ENCODE results near the gene SULT1A1.

GRCh38 chr16:28569968-28570752 lies 39.7 kb downstream of the SULT1A1 start:
- TF ChIP-seq, protein P1, sequence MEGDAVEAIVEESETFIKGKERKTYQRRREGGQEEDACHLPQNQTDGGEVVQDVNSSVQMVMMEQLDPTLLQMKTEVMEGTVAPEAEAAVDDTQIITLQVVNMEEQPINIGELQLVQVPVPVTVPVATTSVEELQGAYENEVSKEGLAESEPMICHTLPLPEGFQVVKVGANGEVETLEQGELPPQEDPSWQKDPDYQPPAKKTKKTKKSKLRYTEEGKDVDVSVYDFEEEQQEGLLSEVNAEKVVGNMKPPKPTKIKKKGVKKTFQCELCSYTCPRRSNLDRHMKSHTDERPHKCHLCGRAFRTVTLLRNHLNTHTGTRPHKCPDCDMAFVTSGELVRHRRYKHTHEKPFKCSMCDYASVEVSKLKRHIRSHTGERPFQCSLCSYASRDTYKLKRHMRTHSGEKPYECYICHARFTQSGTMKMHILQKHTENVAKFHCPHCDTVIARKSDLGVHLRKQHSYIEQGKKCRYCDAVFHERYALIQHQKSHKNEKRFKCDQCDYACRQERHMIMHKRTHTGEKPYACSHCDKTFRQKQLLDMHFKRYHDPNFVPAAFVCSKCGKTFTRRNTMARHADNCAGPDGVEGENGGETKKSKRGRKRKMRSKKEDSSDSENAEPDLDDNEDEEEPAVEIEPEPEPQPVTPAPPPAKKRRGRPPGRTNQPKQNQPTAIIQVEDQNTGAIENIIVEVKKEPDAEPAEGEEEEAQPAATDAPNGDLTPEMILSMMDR (conservative IDR thresholded peaks at IDR 0.05; ENCODE audit: low read length), result no peak
- TF ChIP-seq EZH2phosphoT487 (IDR thresholded peaks at IDR 0.05; ENCODE audit: borderline replicate concordance), result no peak
